Measurements from ENCODE around the gene SAP30L.

DNA sequence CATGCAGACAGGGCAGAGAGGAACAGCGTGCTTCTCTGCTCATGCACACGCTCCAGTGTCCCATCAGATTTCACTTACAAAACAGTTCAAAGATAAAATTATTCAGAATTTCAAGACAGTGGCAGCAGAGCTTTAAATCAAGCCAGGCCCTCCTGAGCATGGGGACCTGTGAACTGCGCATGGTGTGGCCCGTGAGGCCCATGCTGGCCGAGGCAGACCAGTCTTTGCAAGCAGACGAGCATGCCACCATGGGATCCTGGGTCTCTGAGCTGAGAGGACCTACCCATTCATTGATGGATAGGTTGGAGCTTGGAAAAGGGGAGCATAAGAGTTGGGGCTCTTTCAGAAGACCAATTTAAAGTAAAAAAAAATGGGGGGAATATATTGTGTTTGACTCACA lies 35.0 kb upstream of the SAP30L start:
- no peak for TF ChIP-seq TEAD4 (IDR thresholded peaks at IDR 0.05)
- no peak for TF ChIP-seq FOXM1 (IDR thresholded peaks at IDR 0.05; ENCODE audit: borderline replicate concordance, low read depth)
- no peak for TF ChIP-seq CEBPB (IDR thresholded peaks at IDR 0.05)
- TF ChIP-seq, protein P1, sequence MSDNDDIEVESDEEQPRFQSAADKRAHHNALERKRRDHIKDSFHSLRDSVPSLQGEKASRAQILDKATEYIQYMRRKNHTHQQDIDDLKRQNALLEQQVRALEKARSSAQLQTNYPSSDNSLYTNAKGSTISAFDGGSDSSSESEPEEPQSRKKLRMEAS (IDR thresholded peaks at IDR 0.05), result no peak
- TF ChIP-seq EP300 (IDR thresholded peaks at IDR 0.05; ENCODE audit: borderline replicate concordance), result no peak
- no peak for TF ChIP-seq ZBTB7A (IDR thresholded peaks at IDR 0.05; ENCODE audit: low read depth)
- TF ChIP-seq, protein P2, sequence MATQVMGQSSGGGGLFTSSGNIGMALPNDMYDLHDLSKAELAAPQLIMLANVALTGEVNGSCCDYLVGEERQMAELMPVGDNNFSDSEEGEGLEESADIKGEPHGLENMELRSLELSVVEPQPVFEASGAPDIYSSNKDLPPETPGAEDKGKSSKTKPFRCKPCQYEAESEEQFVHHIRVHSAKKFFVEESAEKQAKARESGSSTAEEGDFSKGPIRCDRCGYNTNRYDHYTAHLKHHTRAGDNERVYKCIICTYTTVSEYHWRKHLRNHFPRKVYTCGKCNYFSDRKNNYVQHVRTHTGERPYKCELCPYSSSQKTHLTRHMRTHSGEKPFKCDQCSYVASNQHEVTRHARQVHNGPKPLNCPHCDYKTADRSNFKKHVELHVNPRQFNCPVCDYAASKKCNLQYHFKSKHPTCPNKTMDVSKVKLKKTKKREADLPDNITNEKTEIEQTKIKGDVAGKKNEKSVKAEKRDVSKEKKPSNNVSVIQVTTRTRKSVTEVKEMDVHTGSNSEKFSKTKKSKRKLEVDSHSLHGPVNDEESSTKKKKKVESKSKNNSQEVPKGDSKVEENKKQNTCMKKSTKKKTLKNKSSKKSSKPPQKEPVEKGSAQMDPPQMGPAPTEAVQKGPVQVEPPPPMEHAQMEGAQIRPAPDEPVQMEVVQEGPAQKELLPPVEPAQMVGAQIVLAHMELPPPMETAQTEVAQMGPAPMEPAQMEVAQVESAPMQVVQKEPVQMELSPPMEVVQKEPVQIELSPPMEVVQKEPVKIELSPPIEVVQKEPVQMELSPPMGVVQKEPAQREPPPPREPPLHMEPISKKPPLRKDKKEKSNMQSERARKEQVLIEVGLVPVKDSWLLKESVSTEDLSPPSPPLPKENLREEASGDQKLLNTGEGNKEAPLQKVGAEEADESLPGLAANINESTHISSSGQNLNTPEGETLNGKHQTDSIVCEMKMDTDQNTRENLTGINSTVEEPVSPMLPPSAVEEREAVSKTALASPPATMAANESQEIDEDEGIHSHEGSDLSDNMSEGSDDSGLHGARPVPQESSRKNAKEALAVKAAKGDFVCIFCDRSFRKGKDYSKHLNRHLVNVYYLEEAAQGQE (IDR thresholded peaks at IDR 0.05; ENCODE audit: low read depth), result no peak
- TF ChIP-seq RAD21 (IDR thresholded peaks at IDR 0.05; ENCODE audit: low read depth), result no peak
- no peak for TF ChIP-seq EGR1 (IDR thresholded peaks at IDR 0.05)
- no peak for TF ChIP-seq TAF1 (IDR thresholded peaks at IDR 0.05; ENCODE audit: low read depth)

Measured in Ishikawa (cell line).